Measurements from ENCODE around the gene MPP2. TPM values are rescaled to one million over a fixed set of nuclear protein-coding genes. Genes with fewer than 3 reads are reported as not detected.

MPP2 gene
- 5.2 and 5.6 TPM in 2 replicates for total RNA-seq (2022)
- Bru-seq, nascent RNA: percentile 36 among the genes with signal in this experiment
- percentile 36 among the genes with signal in this experiment for BruChase-seq, experiment 1, labeled RNA remaining after a 2-hour chase
- percentile 42 among the genes with signal in this experiment for BruChase-seq, experiment 2, labeled RNA remaining after a 6-hour chase
- long read RNA-seq, full-length matches to known transcripts: 11 of 15 reads
- long read RNA-seq, partial matches to known transcripts: 1 of 15 reads
- long read RNA-seq, other reads (novel, unspliced or antisense): 3 of 15 reads

GRCh38 chr17:43907425-43907981 is at the start of gene MPP2:
Gene MPP2 (minus strand): TSS chr17:43907536. CDS start chr17:43904460, 3,076 bp downstream.
- Histone ChIP-seq H3K4me1 (peaks cover 21% of the 10 kb centered on the region), H3K4me3 (ENCODE audit: low read depth, low read length) (peak within 1 kb of the TSS; percentile 55), H3K9me3 (no peaks in the 10 kb centered on the region), H3K36me3 (ENCODE audit: control insufficient read depth, insufficient read depth, low read length) (no peaks in the 10 kb centered on the region), H3K27me3 (replicated peaks; ENCODE audit: control insufficient read depth, insufficient read depth, low read length) (no peaks in the 10 kb centered on the region)
- Mint-ChIP-seq H3K36me3 (ENCODE audit: insufficient read depth, unreplicated experiment) (peaks cover 6% of the 10 kb centered on the region), H3K4me1 (ENCODE audit: low read depth, unreplicated experiment) (no peaks in the 10 kb centered on the region), H3K27ac (ENCODE audit: unreplicated experiment) (no peak within 1 kb of the TSS), H3K4me3 (ENCODE audit: unreplicated experiment) (peak within 1 kb of the TSS; percentile 80), H3K9me3 (ENCODE audit: unreplicated experiment) (no peaks in the 10 kb centered on the region), H3K27me3 (ENCODE audit: insufficient read depth, unreplicated experiment) (peaks cover 15% of the 10 kb centered on the region)
- peak; percentile 25 to 34 for TF ChIP-seq CTCF (IDR thresholded peaks at IDR 0.05; ENCODE audit: insufficient read depth in 1 of 2, low read depth in 1 of 2, low read length in 1 of 2, severe bottlenecking in 1 of 2, unreplicated experiment in 1 of 2)
- no TSS peak for BruUV-seq (replicated peaks)
- ChIA-PET CTCF (interaction anchor here (0.7 to 1.5 kb wide), 5 partner anchors 9 to 36 kb away, joined by 3 to 7 read pairs (median 3); no protein-coding TSS in a partner anchor), POLR2A (no interaction called here)
- intact Hi-C loops (cut with micrococcal nuclease; ENCODE audit: unreplicated experiment): loop anchor here (5.0 kb wide), 1 partner anchor 430 kb away; no protein-coding TSS in a partner anchor
- DNase-seq: peak; percentile 74 to 81

- intact Hi-C loops (cut with micrococcal nuclease; ENCODE audit: unreplicated experiment): no loop called here
- H3K4me1 Mint-ChIP-seq (ENCODE audit: low read depth, unreplicated experiment): no peaks in the 10 kb centered on the region
- H3K36me3 Mint-ChIP-seq (ENCODE audit: insufficient read depth, unreplicated experiment): no peaks in the 10 kb centered on the region
- Histone ChIP-seq H3K27me3 (replicated peaks; ENCODE audit: control insufficient read depth, insufficient read depth, low read length) (no peaks in the 10 kb centered on the region; the same call in 1 of the 2 replicates), H3K36me3 (ENCODE audit: control insufficient read depth, insufficient read depth, low read length) (no peaks in the 10 kb centered on the region), H3K4me3 (ENCODE audit: low read depth, low read length) (no peak overlapping the region), H3K9me3 (no peaks in the 10 kb centered on the region), H3K4me1 (peaks cover 12% of the 10 kb centered on the region)
- BruUV-seq (replicated peaks): no TSS peak
- CTCF ChIA-PET: no interaction called here
- peaks cover 11% of the 10 kb centered on the region for H3K27me3 Mint-ChIP-seq (ENCODE audit: insufficient read depth, unreplicated experiment)
- H3K9me3 Mint-ChIP-seq (ENCODE audit: unreplicated experiment): no peaks in the 10 kb centered on the region
- H3K27ac Mint-ChIP-seq (ENCODE audit: unreplicated experiment): no peak overlapping the region
- POLR2A ChIA-PET: interaction anchor here (0.7 kb wide), 1 partner anchor 1345 kb away, joined by 11 read pairs; no protein-coding TSS in a partner anchor
- no peak for DNase-seq
- no peak for TF ChIP-seq CTCF (IDR thresholded peaks at IDR 0.05; ENCODE audit: insufficient read depth in 1 of 2, low read depth in 1 of 2, low read length in 1 of 2, severe bottlenecking in 1 of 2, unreplicated experiment in 1 of 2)
- H3K4me3 Mint-ChIP-seq (ENCODE audit: unreplicated experiment): no peak overlapping the region
Measured at GRCh38 chr17:43956222-43956621, 48.9 kb upstream of the MPP2 start.

- H3K27me3 ChIP-seq (replicated peaks; ENCODE audit: control insufficient read depth, insufficient read depth, low read length): no peaks in the 10 kb centered on the region; the same call in 1 of the 2 replicates
- no peaks in the 10 kb centered on the region for H3K36me3 ChIP-seq (ENCODE audit: control insufficient read depth, insufficient read depth, low read length)
- Mint-ChIP-seq H3K27ac (ENCODE audit: unreplicated experiment) (no peak within 1 kb of the TSS), H3K27me3 (ENCODE audit: insufficient read depth, unreplicated experiment) (peaks cover 11% of the 10 kb centered on the region), H3K4me3 (ENCODE audit: unreplicated experiment) (peak within 1 kb of the TSS; percentile 53), H3K4me1 (ENCODE audit: low read depth, unreplicated experiment) (no peaks in the 10 kb centered on the region), H3K36me3 (ENCODE audit: insufficient read depth, unreplicated experiment) (no peaks in the 10 kb centered on the region), H3K9me3 (ENCODE audit: unreplicated experiment) (no peaks in the 10 kb centered on the region)
- DNase-seq: no peak
- intact Hi-C loops (cut with micrococcal nuclease; ENCODE audit: unreplicated experiment): no loop called here
- no peak for TF ChIP-seq CTCF (IDR thresholded peaks at IDR 0.05; ENCODE audit: insufficient read depth in 1 of 2, low read depth in 1 of 2, low read length in 1 of 2, severe bottlenecking in 1 of 2, unreplicated experiment in 1 of 2)
- CTCF ChIA-PET: interaction anchor here (0.6 kb wide), 1 partner anchor 463 kb away, joined by 3 read pairs; no protein-coding TSS in a partner anchor
- no TSS peak for BruUV-seq (replicated peaks)
- no peak within 1 kb of the TSS for H3K4me3 ChIP-seq (ENCODE audit: low read depth, low read length)
- POLR2A ChIA-PET: no interaction called here
- H3K4me1 ChIP-seq: peaks cover 12% of the 10 kb centered on the region
- H3K9me3 ChIP-seq: no peaks in the 10 kb centered on the region
Measured at GRCh38 chr17:43953746-43954145, 46.4 kb upstream of the MPP2 start, which contains the start of gene PYY. Gene PYY (minus strand): TSS chr17:43953940. CDS start chr17:43953483, 457 bp downstream.

Measured in Caco-2 (cell line).